Right hindlimb (tissue), 1 donor: Measurements from ENCODE around the gene ADAMTSL3.

ENCODE experiments used
- DNase-seq: peaks from one replicate; pipeline ENCODE4 v3.0.0-alpha.2; 2018

Gene ADAMTSL3

GRCh38 chr15:83653639-83654378 is at the start of gene ADAMTSL3:
TSS of gene ADAMTSL3 (plus strand) at chr15:83654123. CDS start at chr15:83655762, 1,639 bp downstream.
- DNase-seq = peak; percentile 85

- no peak for DNase-seq
Measured at GRCh38 chr15:83604549-83604948, 49.4 kb upstream of the ADAMTSL3 start.

GRCh38 chr15:83605111-83605945 is 48.6 kb upstream of the ADAMTSL3 start:
- peak; percentile 66 for DNase-seq

- no peak for DNase-seq
Measured at GRCh38 chr15:83610132-83610531, 43.8 kb upstream of the ADAMTSL3 start.

- no peak for DNase-seq
Measured at GRCh38 chr15:83610901-83611685, 42.8 kb upstream of the ADAMTSL3 start.

- DNase-seq = no peak
Measured at GRCh38 chr15:83612226-83612625, 41.7 kb upstream of the ADAMTSL3 start.

GRCh38 chr15:83612898-83613635 is 40.9 kb upstream of the ADAMTSL3 start:
- no peak for DNase-seq

- DNase-seq = no peak
Measured at GRCh38 chr15:83613714-83614113, 40.2 kb upstream of the ADAMTSL3 start.

- no peak for DNase-seq
Measured at GRCh38 chr15:83616840-83617239, 37.1 kb upstream of the ADAMTSL3 start.

GRCh38 chr15:83626171-83626802 is 27.6 kb upstream of the ADAMTSL3 start:
- DNase-seq = no peak

- no peak for DNase-seq
Measured at GRCh38 chr15:83631534-83631933, 22.4 kb upstream of the ADAMTSL3 start.

- DNase-seq = no peak
Measured at GRCh38 chr15:83643201-83643600, 10.7 kb upstream of the ADAMTSL3 start.

GRCh38 chr15:83644439-83644838 is 9.5 kb upstream of the ADAMTSL3 start:
- DNase-seq = no peak

- no peak for DNase-seq
Measured at GRCh38 chr15:83650831-83651230, 3.1 kb upstream of the ADAMTSL3 start.

- no peak for DNase-seq
Measured at GRCh38 chr15:83651541-83651940, 2.4 kb upstream of the ADAMTSL3 start.

GRCh38 chr15:83652626-83653204 is 1.2 kb upstream of the ADAMTSL3 start:
- no peak for DNase-seq

- no peak for DNase-seq
Measured at GRCh38 chr15:83653288-83653638, 660 bp upstream of the ADAMTSL3 start.

- peak; percentile 82 for DNase-seq
Measured at GRCh38 chr15:83654379-83655236, 685 bp downstream of the ADAMTSL3 start.

GRCh38 chr15:83655237-83655616 is 1.3 kb downstream of the ADAMTSL3 start:
- no peak for DNase-seq

GRCh38 chr15:83656192-83656591 is 2.3 kb downstream of the ADAMTSL3 start:
- DNase-seq = no peak
